Common myeloid progenitor, CD34-positive (primary cell): Measurements from ENCODE around the gene PIK3IP1. TPM values are rescaled to one million over a fixed set of nuclear protein-coding genes. Genes with fewer than 3 reads are reported as not detected.
A peak's percentile ranks its signal among the peaks of the same experiment; 100 is the strongest.

Experiments
- CTCF ChIA-PET: fragments of 350-600 bp; sonication (Branson Sonifier 250); formaldehyde crosslinking; loops from one replicate; lab custom pipeline; 2021; ENCODE audit warnings: antibody characterized with exemption; lab: Charles Lee
- POLR2A ChIA-PET: fragments of 350-600 bp; sonication (Branson Sonifier 250); formaldehyde crosslinking; loops from one replicate; lab custom pipeline; 2021; ENCODE audit warnings: antibody characterized with exemption; lab: Charles Lee
- DNase-seq, 3 donors: peaks; one replicate each; pipeline versions ENCODE4 v3.0.0 to v3.0.0-alpha.2; 2013
- H3K27ac ChIP-seq, 2 experiments: 1 replicate in 1 of 2; 2 replicates in 1 of 2; pipeline ENCODE4 v1.7.0; 2013; ENCODE audit warnings: inconsistent platforms in 2 of 2, low read length in 2 of 2, mild to moderate bottlenecking in 2 of 2, low read depth in 1 of 2, moderate library complexity in 1 of 2; ENCODE audit not compliant: severe bottlenecking in 2 of 2, insufficient read depth in 1 of 2, poor library complexity in 1 of 2
- H3K27me3 ChIP-seq, 5 experiments: replicated peaks in 2 of 5; 1 replicate in 3 of 5; 2 replicates in 2 of 5; pipeline versions ENCODE4 v1.6.1 to v1.7.0; 2013; ENCODE audit warnings: low read length in 4 of 5, mild to moderate bottlenecking in 2 of 5, moderate library complexity in 2 of 5, inconsistent platforms in 1 of 5; ENCODE audit not compliant: insufficient read depth in 5 of 5, control insufficient read depth in 4 of 5
- H3K36me3 ChIP-seq, 4 experiments: 1 replicate in 2 of 4; 2 replicates in 2 of 4; pipeline versions ENCODE4 v1.6.1 to v1.7.0; 2013; ENCODE audit warnings: low read length in 3 of 4, control low read depth in 1 of 4, mild to moderate bottlenecking in 1 of 4; ENCODE audit not compliant: control insufficient read depth in 4 of 4, insufficient read depth in 4 of 4
- H3K4me1 ChIP-seq, 4 experiments: 1 replicate in 3 of 4; 2 replicates in 1 of 4; pipeline versions ENCODE4 v1.6.1 to v1.7.1; 2013; ENCODE audit warnings: low read length in 3 of 4, mild to moderate bottlenecking in 3 of 4, control low read depth in 1 of 4, inconsistent platforms in 1 of 4, moderate library complexity in 1 of 4; ENCODE audit not compliant: control insufficient read depth in 4 of 4, insufficient read depth in 4 of 4; ENCODE audit errors: control extremely low read depth in 1 of 4
- H3K4me3 ChIP-seq, 7 experiments: 1 replicate in 4 of 7; 2 replicates in 3 of 7; pipeline versions ENCODE4 v1.5.1 to v1.7.0; 2013; ENCODE audit warnings: mild to moderate bottlenecking in 7 of 7, low read length in 6 of 7, moderate library complexity in 6 of 7, inconsistent platforms in 2 of 7, low read depth in 2 of 7, control low read depth in 1 of 7; ENCODE audit not compliant: insufficient read depth in 4 of 7, control insufficient read depth in 1 of 7; ENCODE audit errors: extremely low read depth in 1 of 7
- H3K9me3 ChIP-seq, 5 experiments: 1 replicate in 4 of 5; 2 replicates in 1 of 5; pipeline versions ENCODE4 v1.6.1 to v1.7.1; 2013; ENCODE audit warnings: low read length in 4 of 5, mild to moderate bottlenecking in 2 of 5, inconsistent platforms in 1 of 5, low read depth in 1 of 5, moderate library complexity in 1 of 5; ENCODE audit not compliant: control insufficient read depth in 4 of 5, insufficient read depth in 2 of 5; ENCODE audit errors: control extremely low read depth in 1 of 5
- WGBS: methylation state at CpG from one replicate; pipeline ENCODE4 v1.1.5; 2013; ENCODE audit not compliant: insufficient coverage; 5-methylcytosine and 5-hydroxymethylcytosine counted together
- polyA plus RNA-seq: library from polyadenylated mRNA; unstranded; fragments of 120-200 nt; gene quantifications from one replicate; pipeline ENCODE4 v1.2.1, GENCODE V29; 2013

PIK3IP1 gene, protein sequence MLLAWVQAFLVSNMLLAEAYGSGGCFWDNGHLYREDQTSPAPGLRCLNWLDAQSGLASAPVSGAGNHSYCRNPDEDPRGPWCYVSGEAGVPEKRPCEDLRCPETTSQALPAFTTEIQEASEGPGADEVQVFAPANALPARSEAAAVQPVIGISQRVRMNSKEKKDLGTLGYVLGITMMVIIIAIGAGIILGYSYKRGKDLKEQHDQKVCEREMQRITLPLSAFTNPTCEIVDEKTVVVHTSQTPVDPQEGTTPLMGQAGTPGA
- 49.8 TPM for polyA plus RNA-seq

DNA sequence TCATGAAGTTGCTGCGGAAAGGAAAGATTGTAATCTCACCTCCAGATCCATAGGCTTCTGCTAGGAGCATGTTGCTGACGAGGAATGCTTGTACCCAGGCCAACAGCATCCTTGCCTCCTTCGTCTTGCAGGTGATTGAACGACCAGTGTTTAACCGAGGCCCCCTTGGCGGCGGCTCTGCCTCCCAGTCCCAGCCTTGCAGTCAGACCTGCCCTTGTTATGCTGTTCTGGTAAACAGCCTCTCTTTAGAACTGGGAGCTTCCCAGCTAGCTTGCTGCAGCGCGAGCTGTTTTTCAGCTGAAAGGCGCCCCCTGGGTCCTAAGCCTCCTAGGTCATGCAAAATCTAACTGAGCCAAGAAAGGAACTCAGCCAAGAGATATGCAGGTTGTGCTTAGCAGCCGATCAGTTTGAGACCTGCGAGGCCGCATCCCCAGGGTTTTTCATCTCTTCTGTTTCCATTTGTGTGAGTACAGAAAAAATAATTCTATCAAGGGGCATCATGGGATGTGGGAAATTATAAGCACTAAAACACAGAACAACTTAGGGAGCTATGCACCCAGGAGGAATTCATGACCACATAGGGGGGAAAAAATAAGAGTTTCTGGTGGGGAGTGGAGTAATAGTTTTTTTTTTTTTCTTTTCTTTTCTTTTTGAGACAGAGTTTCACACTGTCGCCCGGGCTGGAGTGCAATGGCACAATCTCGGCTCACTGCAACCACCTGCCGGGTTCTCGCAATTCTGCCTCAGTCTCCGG, at the start of gene PIK3IP1:
PIK3IP1 (minus strand) TSS at position 253 of the 754 bp plus-strand sequence; CDS start at position 109, 144 bp downstream.
- Histone ChIP-seq H3K27ac (peak within 1 kb of the TSS; percentile 61 to 82), H3K9me3 (no peaks in the 10 kb centered on the region), H3K36me3 (peaks cover 0 to 20% (median 6%) of the 10 kb centered on the region in 4 experiments), H3K4me1 (peaks cover 10 to 87% (median 57%) of the 10 kb centered on the region in 4 experiments), H3K4me3 (peak within 1 kb of the TSS; percentile 75 to 97 (median 91)), H3K27me3 (no peaks in the 10 kb centered on the region)
- DNase-seq: peak; percentile 86 to 89 (median 87)
- WGBS: 32% methylated on average over 16 of the region's 19 CpGs
- ChIA-PET POLR2A (interaction anchor here (0.6 to 1.3 kb wide), 3 partner anchors 13 to 410 kb away, joined by 3 to 7 read pairs (median 5); no protein-coding TSS in a partner anchor), CTCF (interaction anchor here (0.9 to 14.7 kb wide), 10 partner anchors 9 to 201 kb away, joined by 3 to 128 read pairs (median 6); no protein-coding TSS in a partner anchor)

DNA sequence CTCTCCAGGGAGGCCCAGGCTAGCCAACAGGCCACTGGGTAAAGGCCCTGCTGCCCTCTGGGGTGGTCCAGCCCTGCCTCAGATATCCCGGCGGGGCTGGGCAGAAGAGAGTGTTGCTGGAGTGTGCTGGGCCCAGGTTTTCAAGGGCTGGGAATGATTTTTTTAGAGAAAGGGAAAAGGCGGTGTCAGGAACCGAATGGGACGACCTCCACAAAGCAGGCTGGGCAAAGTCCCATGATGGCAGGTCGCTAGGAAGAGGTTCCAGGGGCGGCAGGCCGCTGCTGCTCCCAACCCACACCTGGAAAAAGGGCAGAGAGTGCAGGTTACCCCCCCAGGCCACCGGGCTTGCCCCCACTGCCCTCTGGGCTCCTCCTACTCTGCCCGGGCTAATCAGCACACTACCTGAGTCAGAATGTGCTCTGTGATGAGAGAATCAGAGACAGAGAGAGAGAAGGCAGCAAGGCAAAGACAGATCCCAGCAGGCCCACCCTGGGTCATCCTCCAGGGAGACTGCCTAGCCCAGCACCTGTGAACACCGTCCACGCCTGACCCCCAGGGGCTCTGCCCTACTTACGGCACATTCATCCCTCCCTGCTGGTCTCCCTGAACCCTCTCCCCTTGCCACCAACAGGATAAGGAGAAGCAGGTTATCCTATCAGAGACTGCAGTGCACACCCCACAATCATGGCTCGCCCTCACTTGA, 49.2 kb upstream of the PIK3IP1 start:
- peak overlapping the region in 1 of 2 experiments; percentile 68 for H3K27ac ChIP-seq
- no peak for DNase-seq
- no peak overlapping the region for H3K4me3 ChIP-seq
- H3K36me3 ChIP-seq: peaks cover 9 to 76% (median 38%) of the 10 kb centered on the region in 4 experiments
- peaks cover 4 to 49% (median 44%) of the 10 kb centered on the region in 4 experiments for H3K4me1 ChIP-seq
- ChIA-PET CTCF (no interaction called here), POLR2A (interaction anchor here (0.6 kb wide), 1 partner anchor 51 kb away, joined by 4 read pairs; no protein-coding TSS in a partner anchor)
- no peaks in the 10 kb centered on the region for H3K9me3 ChIP-seq
- WGBS: 97% methylated on average over 10 of the region's 14 CpGs
- no peaks in the 10 kb centered on the region for H3K27me3 ChIP-seq

DNA sequence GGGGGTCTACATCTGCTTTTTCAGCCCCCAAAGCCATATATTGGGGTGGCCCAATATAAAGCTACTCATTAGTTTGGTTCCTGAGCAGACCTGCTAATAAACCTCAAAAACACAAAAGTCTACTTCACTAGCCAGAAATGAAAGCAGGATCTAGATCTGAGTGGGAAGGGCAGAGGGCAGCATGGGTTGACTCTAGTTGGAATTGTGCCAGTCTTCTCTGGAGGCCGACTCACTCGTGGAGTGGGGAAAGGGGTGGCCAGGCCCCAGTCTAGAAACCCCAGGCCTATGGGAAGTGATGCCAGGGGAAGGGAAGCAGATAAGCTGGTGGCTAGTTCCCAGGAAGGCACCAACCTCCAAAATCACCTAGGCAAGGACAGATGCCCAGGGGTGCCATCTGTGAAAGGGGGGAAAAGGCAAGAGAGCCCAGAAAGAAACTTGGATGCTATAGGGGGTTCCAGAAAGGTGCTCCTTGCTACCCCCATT, 48.5 kb upstream of the PIK3IP1 start:
- Histone ChIP-seq H3K4me3 (no peak overlapping the region), H3K36me3 (peaks cover 12 to 81% (median 41%) of the 10 kb centered on the region in 4 experiments), H3K4me1 (peaks cover 4 to 49% (median 44%) of the 10 kb centered on the region in 4 experiments), H3K27ac (no peak overlapping the region), H3K27me3 (no peaks in the 10 kb centered on the region), H3K9me3 (no peaks in the 10 kb centered on the region)
- WGBS: no CpG with 5 or more reads among the region's 2 CpGs
- DNase-seq: no peak
- CTCF ChIA-PET: no interaction called here
- POLR2A ChIA-PET: interaction anchor here (0.6 kb wide), 1 partner anchor 137 kb away, joined by 3 read pairs; no protein-coding TSS in a partner anchor

DNA sequence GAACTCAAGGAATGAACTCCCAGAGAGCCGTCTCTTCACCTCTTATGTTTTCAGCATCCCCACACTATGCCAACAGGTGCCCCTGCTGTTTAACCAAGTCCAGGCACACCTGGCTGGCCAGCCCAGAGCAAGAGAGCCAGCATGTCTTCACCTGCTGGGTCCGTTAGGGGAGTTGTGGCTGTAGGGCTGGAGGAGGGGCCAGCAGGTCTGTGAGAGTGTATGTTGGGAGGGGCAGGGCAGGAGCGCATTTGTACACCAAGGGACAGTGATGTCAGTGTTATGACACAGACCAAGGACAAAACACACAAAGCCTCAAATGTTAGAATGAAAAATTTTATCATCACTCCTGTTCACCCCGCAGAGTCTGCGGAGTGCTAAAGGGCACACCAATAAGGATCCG, 48.1 kb upstream of the PIK3IP1 start:
- peaks cover 14 to 86% (median 46%) of the 10 kb centered on the region in 4 experiments for H3K36me3 ChIP-seq
- CTCF ChIA-PET: no interaction called here
- 94% methylated on average over 5 of the region's 6 CpGs for WGBS
- no peaks in the 10 kb centered on the region for H3K9me3 ChIP-seq
- POLR2A ChIA-PET: interaction anchor here (0.6 kb wide), 1 partner anchor 137 kb away, joined by 3 read pairs; no protein-coding TSS in a partner anchor
- H3K27me3 ChIP-seq: no peaks in the 10 kb centered on the region
- peaks cover 4 to 48% (median 43%) of the 10 kb centered on the region in 4 experiments for H3K4me1 ChIP-seq
- no peak for DNase-seq
- no peak overlapping the region for H3K4me3 ChIP-seq
- H3K27ac ChIP-seq: no peak overlapping the region

DNA sequence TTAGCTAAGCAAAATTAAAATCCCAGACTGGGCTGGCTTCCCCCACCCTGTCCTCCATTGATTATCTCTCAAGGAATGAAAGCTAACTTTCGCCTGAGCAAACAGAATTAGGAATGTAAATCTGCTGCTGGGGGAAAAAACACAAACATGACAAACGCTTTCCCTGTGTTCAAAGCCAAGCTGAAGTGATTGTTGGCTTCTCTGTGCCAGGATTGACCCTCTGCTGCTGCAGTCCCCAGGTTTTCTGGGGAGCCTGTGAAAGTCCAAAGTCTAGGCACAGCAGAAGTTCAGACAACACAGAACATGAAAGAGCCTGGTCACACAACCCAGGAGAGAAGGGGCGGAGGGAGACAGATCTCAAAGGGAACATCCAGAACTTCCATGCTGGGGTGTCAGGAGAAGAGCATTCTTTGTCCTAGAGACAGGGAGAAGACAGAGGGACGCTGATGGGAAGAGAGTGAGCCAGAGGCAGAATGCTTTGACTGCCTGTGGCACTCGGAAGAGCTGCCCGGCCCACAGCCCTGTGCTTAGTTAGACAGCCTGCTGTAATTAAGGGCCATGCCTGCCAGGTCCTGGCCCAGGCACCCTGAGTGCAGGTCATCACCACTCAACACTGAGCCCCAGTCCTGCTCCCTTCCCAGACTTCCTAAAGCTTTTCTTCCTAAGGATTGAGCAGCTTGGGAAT, 47.0 kb upstream of the PIK3IP1 start:
- POLR2A ChIA-PET: no interaction called here
- Histone ChIP-seq H3K4me1 (peaks cover 4 to 38% (median 32%) of the 10 kb centered on the region in 4 experiments), H3K36me3 (peaks cover 21 to 89% (median 55%) of the 10 kb centered on the region in 4 experiments), H3K4me3 (no peak overlapping the region), H3K27me3 (no peaks in the 10 kb centered on the region), H3K9me3 (no peaks in the 10 kb centered on the region), H3K27ac (no peak overlapping the region)
- CTCF ChIA-PET: interaction anchor here (0.6 to 1.6 kb wide), 4 partner anchors 8 to 53 kb away, joined by 3 to 5 read pairs (median 4); no protein-coding TSS in a partner anchor
- 96% methylated on average over 5 of the region's 6 CpGs for WGBS
- no peak for DNase-seq

DNA sequence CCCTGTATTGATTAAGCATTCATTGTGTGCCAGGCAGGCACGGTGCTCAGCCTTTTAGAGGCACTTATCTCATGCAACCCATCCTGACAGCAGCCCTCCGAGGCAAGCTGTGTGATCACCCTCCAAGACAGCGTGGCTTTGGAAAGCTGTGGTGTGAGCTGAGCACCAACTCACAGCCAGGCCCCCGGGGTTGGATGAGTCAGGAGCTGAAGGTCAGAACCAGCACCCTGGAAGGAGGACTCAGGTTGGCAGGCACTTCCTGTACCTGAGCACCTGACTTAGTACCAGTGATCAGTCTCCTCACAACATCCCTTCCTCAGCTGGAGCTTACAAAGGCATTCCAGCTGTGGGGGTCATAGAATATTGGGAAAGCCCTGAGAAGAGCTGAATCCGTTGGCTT, 44.9 kb upstream of the PIK3IP1 start:
- ChIA-PET CTCF (interaction anchor here (0.8 to 1.2 kb wide), 3 partner anchors 15 to 115 kb away, joined by 3 to 8 read pairs (median 3); partner anchors contain the start of gene PIK3IP1), POLR2A (no interaction called here)
- Histone ChIP-seq H3K27me3 (no peaks in the 10 kb centered on the region), H3K4me3 (no peak overlapping the region), H3K9me3 (no peaks in the 10 kb centered on the region), H3K4me1 (peaks cover 0 to 16% (median 11%) of the 10 kb centered on the region in 4 experiments), H3K36me3 (peaks cover 26 to 93% (median 62%) of the 10 kb centered on the region in 4 experiments), H3K27ac (no peak overlapping the region)
- 94% methylated on average over 5 of the region's 5 CpGs for WGBS
- no peak for DNase-seq
